ENCODE measurements around the gene ZNF385A. TPM values are rescaled to one million over a fixed set of nuclear protein-coding genes. Genes with fewer than 3 reads are reported as not detected.

Gene ZNF385A
- total and polyA plus RNA-seq, 9 of the 15 experiments (the other 6 are each of a cell fraction or from before 2014, with no cell fraction given): 1.0 to 111 (median 7.7) TPM

- no peaks in the 10 kb centered on the region for H3K27me3 ChIP-seq (ENCODE audit: control insufficient read depth in 2 of 2, insufficient read depth in 2 of 2, low read length in 2 of 2)
- H3K27ac ChIP-seq (ENCODE audit: extremely low read depth, low read depth, low read length): peak overlapping the region; percentile 88
- H3K36me3 ChIP-seq (ENCODE audit: control insufficient read depth, insufficient read depth, low read length): peaks cover 41% of the 10 kb centered on the region; the same call in 2 of the 3 replicates
- in situ Hi-C loops (cut with MboI): no loop called here
- peak; percentile 35 for ATAC-seq
- no peaks in the 10 kb centered on the region for H3K9me3 ChIP-seq (replicated peaks; ENCODE audit: control insufficient read depth, insufficient read depth, low read depth, low read length)
- peak; percentile 51 to 83 (median 64) for DNase-seq (ENCODE audit: extremely low read depth in 1 of 4, low spot score in 3 of 4)
- BruUV-seq (replicated peaks): no TSS peak
- ChIA-PET CTCF (ENCODE audit: low intra/inter-chr PET ratio) (no interaction called here), POLR2A (interaction anchor here (0.6 to 5.2 kb wide), 8 partner anchors 8 to 117 kb away, joined by 3 to 36 read pairs (median 4); no protein-coding TSS in a partner anchor)
- peak overlapping the region; percentile 99 for H3K4me2 ChIP-seq (ENCODE audit: insufficient read depth, low read length)
- H3K4me3 ChIP-seq: peak overlapping the region; percentile 100
- H3K9me1 ChIP-seq (ENCODE audit: control insufficient read depth, insufficient read depth, low read length): peaks cover 19% of the 10 kb centered on the region
- peaks cover 78% of the 10 kb centered on the region for H3K79me2 ChIP-seq (ENCODE audit: control insufficient read depth, insufficient read depth, low read length)
- no peak overlapping the region for H2AFZ ChIP-seq (ENCODE audit: low read depth, low read length)
- 33% methylated on average over 5 of the region's 5 CpGs for WGBS (ENCODE audit: insufficient coverage, low coverage, missing lambda C conversion rate)
- intact Hi-C loops (cut with micrococcal nuclease): no loop called here
- H3K4me1 ChIP-seq (replicated peaks in 1 of 2; ENCODE audit: control insufficient read depth in 2 of 2, insufficient read depth in 2 of 2, low read length in 2 of 2): peaks cover 57 to 60% of the 10 kb centered on the region in 2 experiments
- FAIRE-seq: peak; percentile 68
- peaks cover 31% of the 10 kb centered on the region for H4K20me1 ChIP-seq (replicated peaks; ENCODE audit: control insufficient read depth, insufficient read depth, low read length)
- H3K9ac ChIP-seq (ENCODE audit: insufficient read depth in 1 of 2, low read depth in 2 of 2, low read length in 2 of 2): peak overlapping the region; percentile 75 to 91; a peak in 3 of 4 replicates
- TF ChIP-seq ZNF408 (CRISPR knock-in tag; IDR thresholded peaks at IDR 0.05; ENCODE audit: low read depth) (no peak), DPF2 (IDR thresholded peaks at IDR 0.05) (peak; percentile 70), CREBBP (IDR thresholded peaks at IDR 0.05; ENCODE audit: low read depth, low read length) (no peak), GTF2A2 (tag; IDR thresholded peaks at IDR 0.05) (no peak), ZNF589 (CRISPR knock-in tag; IDR thresholded peaks at IDR 0.05; ENCODE audit: low read depth) (no peak), AFF4 (CRISPR knock-in tag; IDR thresholded peaks at IDR 0.05) (no peak), CXXC5 (CRISPR knock-in tag; IDR thresholded peaks at IDR 0.05) (no peak), E4F1 (CRISPR knock-in tag; IDR thresholded peaks at IDR 0.05; ENCODE audit: borderline replicate concordance) (no peak), DEAF1 (CRISPR knock-in tag; IDR thresholded peaks at IDR 0.05) (no peak), COPS2 (conservative IDR thresholded peaks at IDR 0.05) (no peak), ARID3B (CRISPR knock-in tag; IDR thresholded peaks at IDR 0.05; ENCODE audit: borderline replicate concordance) (no peak)
Measured at GRCh38 chr12:54416687-54417603, 32.4 kb upstream of the ZNF385A start.
